Thyroid gland (tissue), 4 donors: Measurements from ENCODE around the gene TMCC3. TPM values are rescaled to one million over a fixed set of nuclear protein-coding genes. Genes with fewer than 3 reads are reported as not detected.
"Not testable (repeated sequence)": the region's sequence is repeated elsewhere in the genome, so short reads cannot be mapped to it uniquely, and the experiment has no call there.

Source experiments
- DNase-seq, 2 donors: peaks; one replicate each; pipeline ENCODE4 v3.0.0-alpha.2; 2019
- H3K27ac ChIP-seq, 3 donors: fragments of 200-600 bp; sonication (generic); 1 replicate in 2 of 3; 2 replicates in 1 of 3; pipeline ENCODE4 v1.5.1; 2016 to 2019; ENCODE audit warnings: mild to moderate bottlenecking in 1 of 3, moderate library complexity in 1 of 3
- H3K27me3 ChIP-seq: fragments of 200-600 bp; sonication (generic); one replicate; pipeline ENCODE4 v1.5.1; 2019
- H3K36me3 ChIP-seq, 2 donors: fragments of 200-600 bp; sonication (generic); one replicate each; pipeline ENCODE4 v1.5.1; 2016 to 2019
- H3K4me1 ChIP-seq, 2 donors: fragments of 200-600 bp; sonication (generic); one replicate each; pipeline ENCODE4 v1.5.1; 2017 to 2019
- H3K4me3 ChIP-seq, 3 donors: fragments of 200-600 bp; sonication (generic); replicated peaks in 1 of 3; 1 replicate in 2 of 3; 2 replicates in 1 of 3; pipeline ENCODE4 v1.5.1; 2016; ENCODE audit warnings: mild to moderate bottlenecking in 1 of 3
- H3K9me3 ChIP-seq: fragments of 200-600 bp; sonication (generic); one replicate; pipeline ENCODE4 v1.5.1; 2017
- POLR2A ChIP-seq, 2 donors: fragments of 450-650 bp; IDR thresholded peaks; one replicate each; pipeline ENCODE4 v1.6.1; 2017; ENCODE audit warnings: antibody characterized with exemption in 2 of 2, mild to moderate bottlenecking in 2 of 2, moderate library complexity in 1 of 2
- WGBS, 2 donors: methylation state at CpG; one replicate each; pipeline ENCODE4 v1.1.5; 2017; 5-methylcytosine and 5-hydroxymethylcytosine counted together
- intact Hi-C: fragments of 100-400 bp; cut with DNase I; formaldehyde crosslinking; loops from one replicate; pipeline ENCODE4 v1.15.1; 2023
- total RNA-seq, 4 donors: library from RNA; depleted of rRNA; stranded (reverse); fragments of >200 nt; gene quantifications; one replicate each; pipeline ENCODE4 v1.2.3, GENCODE V29; 2016
- TF ChIP-seq, protein P1 (sequence below), 6 experiments: fragments of 200-600 bp in 3 of 6; fragments of 450-650 bp in 3 of 6; sonication (generic) in 3 of 6; IDR thresholded peaks; one replicate each; pipeline ENCODE4 v1.5.1; 2016 to 2019; ENCODE audit warnings: antibody characterized with exemption in 6 of 6, mild to moderate bottlenecking in 2 of 6, inconsistent platforms in 1 of 6, moderate library complexity in 1 of 6

The TMCC3 gene
- total RNA-seq, 4 donors from 2014 or later, result 15.0 to 25.6 (median 19.3) TPM

DNA sequence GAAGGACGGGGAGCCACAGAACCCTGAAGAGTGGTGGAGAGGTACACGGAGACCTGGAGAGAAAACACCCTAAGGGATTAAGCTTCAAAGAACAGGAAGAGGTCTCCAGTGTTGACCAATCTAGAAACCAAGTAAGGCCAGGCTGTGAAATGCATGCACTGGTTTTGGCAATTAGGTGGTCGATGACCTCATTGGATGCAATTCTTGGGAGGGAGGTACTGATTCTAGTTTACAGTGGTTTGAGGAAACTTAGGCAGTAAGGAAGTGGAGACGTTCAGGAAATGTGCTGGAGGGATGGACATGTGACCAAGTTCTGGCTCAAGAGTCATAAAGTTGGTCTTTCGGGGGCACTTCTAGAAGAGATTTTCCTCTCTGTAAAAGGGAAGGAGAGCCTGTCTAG is 99.4 kb downstream of the TMCC3 start:
- Histone ChIP-seq H3K27me3 (no peaks in the 10 kb centered on the region), H3K4me3 (no peak overlapping the region), H3K36me3 (no peaks in the 10 kb centered on the region), H3K27ac (no peak overlapping the region), H3K4me1 (peaks cover 0 to 7% of the 10 kb centered on the region in 2 donors), H3K9me3 (no peaks in the 10 kb centered on the region)
- WGBS, 2 donors, result 69 to 83% methylated on average over 5 of the region's 5 CpGs
- no peak for DNase-seq
- intact Hi-C loops, result no loop called here
- no peak for TF ChIP-seq POLR2A (IDR thresholded peaks at IDR 0.05)
- TF ChIP-seq, protein P1, sequence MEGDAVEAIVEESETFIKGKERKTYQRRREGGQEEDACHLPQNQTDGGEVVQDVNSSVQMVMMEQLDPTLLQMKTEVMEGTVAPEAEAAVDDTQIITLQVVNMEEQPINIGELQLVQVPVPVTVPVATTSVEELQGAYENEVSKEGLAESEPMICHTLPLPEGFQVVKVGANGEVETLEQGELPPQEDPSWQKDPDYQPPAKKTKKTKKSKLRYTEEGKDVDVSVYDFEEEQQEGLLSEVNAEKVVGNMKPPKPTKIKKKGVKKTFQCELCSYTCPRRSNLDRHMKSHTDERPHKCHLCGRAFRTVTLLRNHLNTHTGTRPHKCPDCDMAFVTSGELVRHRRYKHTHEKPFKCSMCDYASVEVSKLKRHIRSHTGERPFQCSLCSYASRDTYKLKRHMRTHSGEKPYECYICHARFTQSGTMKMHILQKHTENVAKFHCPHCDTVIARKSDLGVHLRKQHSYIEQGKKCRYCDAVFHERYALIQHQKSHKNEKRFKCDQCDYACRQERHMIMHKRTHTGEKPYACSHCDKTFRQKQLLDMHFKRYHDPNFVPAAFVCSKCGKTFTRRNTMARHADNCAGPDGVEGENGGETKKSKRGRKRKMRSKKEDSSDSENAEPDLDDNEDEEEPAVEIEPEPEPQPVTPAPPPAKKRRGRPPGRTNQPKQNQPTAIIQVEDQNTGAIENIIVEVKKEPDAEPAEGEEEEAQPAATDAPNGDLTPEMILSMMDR (IDR thresholded peaks at IDR 0.05), result no peak

DNA sequence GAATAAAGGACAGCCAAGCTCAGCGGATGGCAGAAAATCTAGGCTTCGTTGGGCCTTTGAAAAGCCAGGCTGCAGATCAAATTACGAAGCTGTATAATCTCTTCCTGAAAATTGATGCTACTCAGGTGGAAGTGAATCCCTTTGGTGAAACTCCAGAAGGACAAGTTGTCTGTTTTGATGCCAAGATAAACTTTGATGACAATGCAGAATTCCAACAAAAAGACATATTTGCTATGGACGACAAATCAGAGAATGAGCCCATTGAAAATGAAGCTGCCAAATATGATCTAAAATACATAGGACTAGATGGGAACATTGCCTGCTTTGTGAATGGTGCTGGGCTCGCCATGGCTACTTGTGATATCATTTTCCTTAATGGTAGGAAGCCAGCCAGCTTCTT is 101.5 kb downstream of the TMCC3 start:
- H3K27ac ChIP-seq, H3K4me1 ChIP-seq, H3K4me3 ChIP-seq, H3K9me3 ChIP-seq, intact Hi-C loops, DNase-seq, H3K27me3 ChIP-seq, H3K36me3 ChIP-seq: not testable (repeated sequence)
- 89% methylated on average over 5 of the region's 5 CpGs for WGBS, 2 donors

DNA sequence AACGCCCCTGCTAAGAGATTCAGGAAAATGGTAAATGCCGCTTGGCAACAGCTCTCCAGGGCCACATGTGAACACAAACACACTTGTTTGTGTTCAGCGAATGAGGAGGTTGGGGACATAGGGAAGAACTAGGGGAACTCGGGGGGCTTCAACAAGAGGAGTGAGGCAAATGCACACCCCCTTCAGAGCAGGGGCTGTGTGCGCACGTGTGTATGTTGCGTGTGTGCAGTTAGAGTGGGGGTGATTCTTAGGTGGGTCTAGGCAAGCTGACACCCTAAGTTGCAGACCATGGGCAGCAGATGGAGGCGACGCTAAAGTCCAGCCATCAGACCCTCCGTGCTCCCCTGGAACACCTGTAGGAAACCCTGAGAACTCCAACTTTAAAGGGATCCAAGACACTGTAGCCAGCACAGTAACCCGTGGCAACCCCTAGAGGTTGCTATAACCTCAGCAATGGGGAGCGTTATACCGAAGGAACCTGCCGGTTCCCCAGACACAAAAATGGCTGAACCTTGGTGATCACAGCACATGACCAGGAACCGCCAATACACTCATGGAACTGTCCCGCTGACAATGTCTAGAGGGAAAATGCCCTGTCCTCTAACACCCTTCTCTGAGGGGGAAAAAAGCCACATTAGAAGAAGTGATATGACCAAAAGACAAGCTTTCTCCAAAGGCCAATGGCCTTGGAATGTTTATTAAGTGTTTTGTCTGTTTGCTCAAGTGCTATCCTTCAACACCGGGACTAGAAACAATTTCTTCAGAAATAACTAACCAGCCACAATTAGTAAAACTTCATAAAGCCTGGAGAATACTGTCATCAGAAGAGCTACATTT is 104.2 kb downstream of the TMCC3 start:
- no peaks in the 10 kb centered on the region for H3K27me3 ChIP-seq
- peaks cover 0 to 7% of the 10 kb centered on the region in 2 donors for H3K4me1 ChIP-seq
- H3K4me3 ChIP-seq, result no peak overlapping the region
- DNase-seq, result peak; percentile 67 to 70
- H3K9me3 ChIP-seq, result no peaks in the 10 kb centered on the region
- H3K36me3 ChIP-seq, result no peaks in the 10 kb centered on the region
- TF ChIP-seq POLR2A (IDR thresholded peaks at IDR 0.05), result no peak
- TF ChIP-seq, protein P1 (IDR thresholded peaks at IDR 0.05), result peak; percentile 60 to 97 (median 89)
- WGBS, 2 donors, result 43 to 59% methylated on average over 14 to 17 of the region's 17 CpGs
- H3K27ac ChIP-seq, result no peak overlapping the region
- intact Hi-C loops, result loop anchor here (2.0 kb wide), 1 partner anchor 217 kb away; no protein-coding TSS in a partner anchor

DNA sequence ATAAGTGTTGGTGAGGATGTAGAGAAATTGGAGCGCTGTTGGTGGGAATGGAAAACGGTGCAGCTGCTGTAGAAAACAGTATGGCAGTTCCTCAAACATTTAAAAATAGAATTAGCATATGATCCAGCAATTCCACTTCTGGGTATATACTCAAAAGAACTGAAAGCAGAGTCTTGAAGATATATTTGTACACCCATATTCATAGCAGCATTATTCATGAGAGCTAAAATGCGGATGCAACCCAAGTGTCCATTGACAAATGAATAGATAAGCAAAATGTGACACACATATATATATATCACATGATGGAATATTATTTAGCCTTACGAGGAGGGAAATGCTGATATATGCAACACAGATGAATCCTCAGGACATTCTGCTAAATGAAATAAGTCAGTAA is 106.0 kb downstream of the TMCC3 start:
- Histone ChIP-seq H3K9me3 (no peaks in the 10 kb centered on the region), H3K36me3 (no peaks in the 10 kb centered on the region), H3K4me1 (peaks cover 0 to 7% of the 10 kb centered on the region in 2 donors), H3K4me3 (no peak overlapping the region), H3K27me3 (no peaks in the 10 kb centered on the region), H3K27ac (no peak overlapping the region)
- no peak for DNase-seq
- 86 to 93% methylated on average over 4 of the region's 4 CpGs for WGBS, 2 donors
- TF ChIP-seq, protein P1 (IDR thresholded peaks at IDR 0.05), result no peak
- no peak for TF ChIP-seq POLR2A (IDR thresholded peaks at IDR 0.05)
- intact Hi-C loops, result loop anchor here (5.0 kb wide), 2 partner anchors 438 to 793 kb away; no protein-coding TSS in a partner anchor

DNA sequence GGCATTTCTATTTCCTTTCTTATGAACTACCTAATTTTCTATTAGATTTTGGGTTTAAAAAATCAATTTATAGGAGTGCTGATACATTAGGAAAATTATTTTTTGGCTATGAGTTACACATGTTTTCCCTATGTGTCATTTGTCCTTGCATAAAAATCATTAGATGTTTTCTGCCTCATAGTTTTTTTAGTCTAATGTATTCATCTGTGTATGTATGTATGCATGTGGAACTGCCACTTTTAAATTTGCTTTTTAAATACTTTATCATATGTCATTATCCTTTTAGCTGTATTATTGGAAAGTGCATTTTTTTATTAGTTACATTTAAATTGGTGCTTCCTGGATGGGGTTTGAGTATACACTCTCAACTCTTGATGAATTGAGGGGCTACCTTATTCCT is 112.0 kb downstream of the TMCC3 start:
- intact Hi-C loops, result no loop called here
- no peak for TF ChIP-seq POLR2A (IDR thresholded peaks at IDR 0.05)
- TF ChIP-seq, protein P1 (IDR thresholded peaks at IDR 0.05), result no peak
- DNase-seq, result no peak
- Histone ChIP-seq H3K27ac (no peak overlapping the region), H3K4me1 (peaks cover 0 to 8% of the 10 kb centered on the region in 2 donors), H3K4me3 (no peak overlapping the region), H3K9me3 (no peaks in the 10 kb centered on the region), H3K36me3 (no peaks in the 10 kb centered on the region), H3K27me3 (no peaks in the 10 kb centered on the region)
